GM21390 (cell line): ENCODE measurements around the gene TECTB.
"Not testable (repeated sequence)": the region's sequence is repeated elsewhere in the genome, so short reads cannot be mapped to it uniquely, and the experiment has no call there.

Source experiments
- ATAC-seq: cut with Tn5 transposase; IDR thresholded peaks from one replicate; pipeline ENCODE4 v1.9.1; 2021; ENCODE audit not compliant: unreplicated experiment

The TECTB gene

DNA sequence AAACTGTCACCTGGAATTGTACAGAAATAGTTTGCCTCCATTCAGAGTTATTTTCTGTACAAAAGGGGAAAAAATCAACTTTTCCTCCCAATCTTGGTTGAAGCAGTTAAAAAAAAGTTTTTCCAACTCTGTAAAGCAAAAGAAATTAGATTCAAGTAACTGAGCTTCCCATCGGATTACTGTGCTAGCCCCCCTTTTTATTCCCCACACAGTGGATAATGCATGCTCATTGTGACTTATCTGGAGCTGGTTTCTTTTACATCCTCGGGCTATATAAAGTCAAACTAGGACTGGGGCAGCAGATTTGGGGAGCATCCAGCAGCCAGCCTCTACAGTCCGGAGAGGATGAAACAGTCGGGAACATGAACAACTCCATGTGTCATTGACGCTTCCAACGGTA is at the start of gene TECTB:
Gene TECTB, plus strand, starts transcription at position 301 of the 400 bp plus-strand sequence. CDS start 335 bp downstream, outside the sequence.
- no peak for ATAC-seq

DNA sequence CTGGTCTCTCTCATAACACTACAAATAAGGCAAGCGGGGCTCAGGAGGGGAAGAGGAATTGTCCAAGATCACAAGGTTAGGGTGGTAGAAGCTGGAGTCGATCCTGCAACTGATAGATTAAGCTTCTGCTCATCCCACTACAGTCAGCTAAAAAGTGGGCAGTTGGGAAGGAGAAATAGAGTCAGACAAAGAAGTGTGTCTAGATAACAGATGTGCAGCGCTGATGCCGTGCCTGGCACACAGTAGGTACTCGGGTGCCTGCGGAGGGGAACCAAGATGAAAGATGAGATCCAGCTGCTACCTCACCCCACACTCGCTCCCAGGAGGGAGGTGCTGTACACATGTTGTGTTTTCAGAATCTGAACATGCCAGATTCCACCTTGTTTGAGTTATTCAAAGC is 48.1 kb upstream of the TECTB start:
- ATAC-seq = no peak

DNA sequence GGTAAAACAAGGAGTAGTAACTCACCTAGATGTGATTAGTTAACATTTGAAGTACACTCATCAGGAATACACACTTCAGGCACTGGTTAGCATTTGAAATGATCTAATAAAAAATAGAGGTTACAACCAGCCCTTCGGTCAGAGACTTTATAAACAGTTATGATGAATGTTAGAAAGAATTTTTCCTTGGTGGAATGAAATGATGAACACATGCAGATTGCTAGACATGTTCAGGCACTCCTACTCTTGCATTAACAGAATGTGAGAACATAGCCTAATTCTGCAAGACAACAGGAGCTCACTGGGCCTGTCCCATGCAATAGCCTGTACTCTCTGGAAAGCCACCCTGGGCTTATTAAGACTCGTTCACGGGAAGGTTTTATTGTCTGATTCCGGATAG is 47.3 kb upstream of the TECTB start:
- ATAC-seq = no peak

- ATAC-seq = no peak
These were observed 46.7 kb upstream of the TECTB start for GRCh38 chr10:112236486-112236885.

GRCh38 chr10:112239347-112239746 is 43.9 kb upstream of the TECTB start:
- no peak for ATAC-seq

GRCh38 chr10:112240441-112240840 is 42.8 kb upstream of the TECTB start:
- no peak for ATAC-seq

- ATAC-seq = no peak
These were observed 41.4 kb upstream of the TECTB start for GRCh38 chr10:112241651-112242341.

- no peak for ATAC-seq
These were observed 40.4 kb upstream of the TECTB start for GRCh38 chr10:112242769-112243168.

DNA sequence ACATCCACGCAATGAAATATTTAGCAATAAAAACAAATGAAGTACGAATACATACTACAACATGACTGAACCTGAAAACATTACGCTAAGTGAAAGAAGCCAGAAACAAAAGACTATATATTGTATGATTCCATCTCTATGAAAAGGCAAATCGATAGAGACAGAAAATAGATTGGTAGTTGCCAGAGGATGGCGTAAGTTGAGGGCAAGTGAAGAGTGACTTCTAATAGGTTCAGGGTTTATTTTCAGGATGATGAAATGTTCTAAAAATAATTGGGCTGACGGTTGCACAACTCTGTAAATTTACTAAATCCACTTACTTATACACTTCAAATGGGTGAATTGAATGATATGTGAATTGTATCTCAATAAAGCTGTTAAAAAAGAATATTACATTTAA is 39.5 kb upstream of the TECTB start:
- ATAC-seq = no peak

- no peak for ATAC-seq
These were observed 39.0 kb upstream of the TECTB start for GRCh38 chr10:112244197-112244596.

DNA sequence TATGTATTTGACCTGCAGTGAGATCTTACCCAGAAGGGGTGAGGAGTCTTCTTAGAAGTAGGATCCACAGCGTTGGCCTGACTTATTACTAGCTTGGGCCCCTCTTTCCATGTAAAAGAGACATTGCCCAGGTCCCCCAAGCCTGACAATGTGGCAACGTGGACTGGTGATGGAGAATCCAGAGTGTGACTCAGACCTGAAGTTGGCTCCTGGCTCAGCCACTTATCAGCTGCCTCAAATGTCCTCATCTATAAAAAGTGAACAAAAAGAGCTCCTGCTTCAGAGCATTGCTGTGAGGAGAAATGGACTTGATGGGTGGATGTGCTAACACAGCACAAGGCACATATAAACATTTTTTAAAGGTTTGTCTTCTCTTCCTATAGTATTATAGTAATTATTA is 35.4 kb upstream of the TECTB start:
- no peak for ATAC-seq

- no peak for ATAC-seq
These were observed 34.5 kb upstream of the TECTB start for GRCh38 chr10:112248584-112249295.

DNA sequence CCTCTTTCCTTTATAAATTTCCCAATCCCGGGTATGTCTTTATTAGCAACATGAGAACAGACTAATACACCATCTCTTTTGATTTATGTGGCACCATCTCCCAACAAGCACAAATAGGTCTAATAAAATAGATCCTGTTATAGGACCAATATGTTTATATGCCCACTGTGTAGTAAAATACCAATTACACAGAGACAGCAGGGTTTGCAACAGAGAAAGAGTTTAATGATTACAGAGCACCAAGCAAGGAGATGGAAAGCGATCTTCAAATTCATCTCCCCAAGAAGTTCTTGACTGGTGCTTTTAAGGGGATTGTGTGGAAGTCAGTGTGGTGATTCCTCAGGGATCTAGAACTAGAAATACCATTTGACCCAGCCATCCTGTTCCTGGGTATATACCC is 33.5 kb upstream of the TECTB start:
- no peak for ATAC-seq

DNA sequence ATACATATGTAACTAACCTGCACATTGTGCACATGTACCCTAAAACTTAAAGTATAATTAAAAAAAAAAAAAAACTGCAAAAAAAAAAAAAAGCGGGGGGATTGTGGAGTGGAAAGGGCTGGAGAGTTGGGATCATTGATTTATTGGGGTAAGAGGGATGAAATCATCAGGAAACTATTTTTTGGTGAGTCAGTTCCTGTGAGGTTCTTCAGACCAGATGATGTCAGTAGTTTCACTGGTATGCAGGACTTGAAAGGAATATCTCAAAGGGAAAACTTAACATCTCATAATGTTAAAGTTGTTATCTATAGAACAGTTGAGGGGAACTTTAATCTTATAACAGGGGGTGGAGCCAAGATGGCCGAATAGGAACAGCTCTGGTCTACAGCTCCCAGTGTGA is 32.6 kb upstream of the TECTB start:
- ATAC-seq = no peak

GRCh38 chr10:112251238-112251637 is 32.0 kb upstream of the TECTB start:
- ATAC-seq = not testable (repeated sequence)

DNA sequence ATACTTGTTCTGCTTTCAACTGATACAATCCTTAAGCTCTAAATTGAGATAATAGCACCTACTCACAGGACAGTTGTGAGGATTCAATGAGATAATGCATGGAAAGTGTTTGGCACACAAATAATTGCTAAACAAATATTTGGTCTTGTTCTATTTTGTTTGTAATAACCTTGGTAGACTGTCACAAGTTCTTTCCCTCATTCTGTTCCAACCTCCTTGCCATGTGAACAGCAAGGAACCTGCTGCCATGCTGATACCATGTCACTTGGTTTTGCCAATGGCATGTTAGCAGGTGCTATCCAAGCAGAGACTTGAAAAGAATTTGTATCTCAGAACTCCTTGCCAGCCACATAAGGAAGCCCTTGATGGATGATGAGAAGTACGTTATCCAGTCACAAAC is 24.8 kb upstream of the TECTB start:
- no peak for ATAC-seq

DNA sequence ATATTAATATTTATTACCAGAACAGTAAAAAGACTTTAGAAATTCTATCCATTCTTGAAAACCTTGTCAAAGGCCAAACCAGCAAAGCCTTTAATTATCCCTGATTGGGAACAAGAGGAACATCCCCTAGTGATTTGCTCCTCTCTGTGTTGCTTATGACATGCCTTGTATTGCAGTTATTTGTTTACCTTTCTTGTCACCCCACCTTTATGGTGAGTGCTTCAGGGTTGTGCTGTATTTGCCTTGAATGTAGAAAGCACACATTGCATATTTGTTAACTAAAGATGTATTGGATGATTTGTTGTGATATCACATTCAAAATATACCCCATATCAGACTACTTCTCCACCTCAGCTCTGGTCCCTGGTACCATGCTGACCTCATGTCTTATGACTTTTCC is 23.5 kb upstream of the TECTB start:
- ATAC-seq = no peak

- no peak for ATAC-seq
These were observed 22.4 kb upstream of the TECTB start for GRCh38 chr10:112260831-112261230.

- ATAC-seq = no peak
These were observed 21.8 kb upstream of the TECTB start for GRCh38 chr10:112261281-112261822.

GRCh38 chr10:112262546-112262945 is 20.7 kb upstream of the TECTB start:
- ATAC-seq = no peak

DNA sequence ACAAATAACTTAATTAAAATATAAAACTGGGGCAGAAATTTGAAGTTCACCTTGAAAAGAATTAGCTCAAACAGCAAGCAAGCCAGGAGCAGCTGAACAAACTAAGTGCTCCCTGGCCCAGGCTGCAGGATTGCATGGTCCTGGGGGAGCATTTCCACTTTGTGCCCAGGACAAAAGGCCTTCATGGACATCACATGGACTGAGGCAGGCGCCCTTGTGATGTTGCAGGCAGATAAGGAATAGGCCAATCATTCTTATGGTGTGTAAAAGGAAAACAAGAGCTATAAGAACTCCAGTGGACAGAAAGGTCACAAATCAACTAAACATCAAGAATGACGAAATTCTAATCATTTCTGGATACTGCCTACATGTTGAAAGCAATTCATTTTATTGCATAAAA is 17.5 kb upstream of the TECTB start:
- no peak for ATAC-seq

- no peak for ATAC-seq
These were observed 13.9 kb upstream of the TECTB start for GRCh38 chr10:112269266-112269665.
